Endothelial cell of umbilical vein (primary cell): ENCODE measurements around the gene CTNND2. TPM values are rescaled to one million over a fixed set of nuclear protein-coding genes. Genes with fewer than 3 reads are reported as not detected.

Source experiments
- BruUV-seq: library from RNA; stranded (reverse); fragments of 400-500 nt; replicated peaks from 2 replicates; lab custom pipeline; 2021; lab: Mats Ljungman, UMichigan
- CTCF ChIA-PET: fragments of 300-600, 350-600 bp; sonication (Branson Sonifier 250); formaldehyde crosslinking; loops from one replicate; lab custom pipeline; 2021; ENCODE audit warnings: antibody characterized with exemption, inconsistent platforms; lab: Charles Lee
- POLR2A ChIA-PET: fragments of 300-600, 350-600 bp; sonication (Branson Sonifier 250); formaldehyde crosslinking; loops from one replicate; lab custom pipeline; 2021; ENCODE audit warnings: antibody characterized with exemption, inconsistent platforms; lab: Charles Lee
- DNase-seq: peaks from one replicate; pipeline ENCODE4 v3.0.0-alpha.2; 2011; ENCODE audit warnings: low read depth, low spot score
- FAIRE-seq: peaks from 2 replicates; lab custom pipeline; 2011; peaks lifted over from hg19 to GRCh38; lab: Jason Lieb, UNC
- H2AFZ ChIP-seq: 2 replicates; pipeline ENCODE4 v1.6.0; 2012; ENCODE audit warnings: low read depth, low read length, control low read depth, inconsistent platforms
- H3K27ac ChIP-seq: 2 replicates; pipeline ENCODE4 v1.5.1; 2011; ENCODE audit warnings: low read depth, mild to moderate bottlenecking, control low read depth, low read length, moderate library complexity; ENCODE audit not compliant: insufficient read depth
- H3K27me3 ChIP-seq, 2 experiments: 2 replicates each; pipeline versions ENCODE4 v1.6.0 to v1.6.1; 2011; ENCODE audit warnings: low read length in 2 of 2, mixed read lengths in 1 of 2; ENCODE audit not compliant: control insufficient read depth in 2 of 2, insufficient read depth in 2 of 2
- H3K36me3 ChIP-seq, 2 experiments: 2 replicates in 1 of 2; 3 replicates in 1 of 2; pipeline ENCODE4 v1.5.1; 2011; ENCODE audit warnings: low read length in 2 of 2, mild to moderate bottlenecking in 1 of 2, moderate library complexity in 1 of 2; ENCODE audit not compliant: control insufficient read depth in 2 of 2, insufficient read depth in 2 of 2; ENCODE audit errors: extremely low read depth in 1 of 2
- H3K4me1 ChIP-seq: 3 replicates; pipeline ENCODE4 v1.5.1; 2011; ENCODE audit warnings: mild to moderate bottlenecking, low read length; ENCODE audit not compliant: control insufficient read depth, insufficient read depth; ENCODE audit errors: extremely low read depth
- H3K4me2 ChIP-seq: 2 replicates; pipeline ENCODE4 v1.6.1; 2011; ENCODE audit warnings: low read length, control low read depth, mixed read lengths; ENCODE audit not compliant: insufficient read depth
- H3K4me3 ChIP-seq, 3 experiments: fragments of 200-600 bp in 1 of 3; sonication (generic), shearing (Covaris generic) in 1 of 3; replicated peaks in 1 of 3; 2 replicates each; pipeline ENCODE4 v1.5.1; 2011 to 2016; ENCODE audit warnings: control low read depth in 3 of 3, low read length in 3 of 3, mild to moderate bottlenecking in 2 of 3, inconsistent platforms in 1 of 3, low read depth in 1 of 3, moderate library complexity in 1 of 3; ENCODE audit not compliant: insufficient read depth in 1 of 3
- H3K79me2 ChIP-seq: 2 replicates; pipeline ENCODE4 v1.6.0; 2012; ENCODE audit warnings: low read length, inconsistent platforms; ENCODE audit not compliant: control insufficient read depth, insufficient read depth
- H3K9ac ChIP-seq: replicated peaks from 2 replicates; pipeline ENCODE3; 2011; ENCODE audit warnings: low read length, control low read depth; ENCODE audit not compliant: insufficient read depth; ENCODE audit errors: extremely low read depth
- H3K9me1 ChIP-seq: replicated peaks from 3 replicates; pipeline ENCODE4 v1.6.0; 2011; ENCODE audit warnings: mild to moderate bottlenecking, low read length; ENCODE audit not compliant: control insufficient read depth, insufficient read depth; ENCODE audit errors: extremely low read depth
- H3K9me3 ChIP-seq: replicated peaks from 2 replicates; pipeline ENCODE4 v1.5.1; 2012; ENCODE audit warnings: low read length, inconsistent platforms; ENCODE audit not compliant: control insufficient read depth, insufficient read depth
- H4K20me1 ChIP-seq: replicated peaks from 2 replicates; pipeline ENCODE3; 2011; ENCODE audit warnings: mild to moderate bottlenecking, low read length; ENCODE audit not compliant: control insufficient read depth, insufficient read depth; ENCODE audit errors: extremely low read depth
- CTCF ChIP-seq, 2 donors: IDR thresholded peaks; 1 replicate in 1 of 2; 2 replicates in 1 of 2; pipeline ENCODE4 v1.5.1; 2011; ENCODE audit warnings: low read length in 2 of 2, mild to moderate bottlenecking in 2 of 2, moderate library complexity in 2 of 2, control low read depth in 1 of 2, inconsistent platforms in 1 of 2, low read depth in 1 of 2; ENCODE audit not compliant: insufficient read depth in 1 of 2; ENCODE audit errors: extremely low read depth in 1 of 2
- EZH2 ChIP-seq: IDR thresholded peaks from 2 replicates; pipeline ENCODE4 v1.6.1; 2012; ENCODE audit warnings: borderline replicate concordance, low read depth, mild to moderate bottlenecking, moderate library complexity, low read length, inconsistent platforms; ENCODE audit not compliant: severe bottlenecking
- FOS ChIP-seq: IDR thresholded peaks from 2 replicates; pipeline ENCODE4 v1.6.1; 2011; ENCODE audit warnings: mild to moderate bottlenecking, low read length, moderate library complexity, borderline replicate concordance; ENCODE audit not compliant: insufficient read depth
- GATA2 ChIP-seq: IDR thresholded peaks from 2 replicates; pipeline ENCODE4 v1.7.0; 2011; ENCODE audit warnings: low read depth, mild to moderate bottlenecking, moderate library complexity, mixed read lengths, low read length; ENCODE audit not compliant: insufficient read length, insufficient read depth
- JUN ChIP-seq: IDR thresholded peaks from 2 replicates; pipeline ENCODE4 v1.6.1; 2011; ENCODE audit warnings: borderline replicate concordance, low read depth; ENCODE audit not compliant: insufficient read length, insufficient read depth
- MAX ChIP-seq: IDR thresholded peaks from 2 replicates; pipeline ENCODE4 v1.6.1; 2011; ENCODE audit not compliant: insufficient read depth, insufficient read length
- MYC ChIP-seq: IDR thresholded peaks from one replicate; pipeline ENCODE4 v1.6.1; 2011; ENCODE audit warnings: mild to moderate bottlenecking, low read depth, low read length
- POLR2A ChIP-seq: IDR thresholded peaks from 2 replicates; pipeline ENCODE4 v1.6.1; 2012; ENCODE audit warnings: low read depth, mild to moderate bottlenecking, control low read depth, low read length
- POLR2AphosphoS5 ChIP-seq: IDR thresholded peaks from 2 replicates; pipeline ENCODE4 v1.6.1; 2012; ENCODE audit warnings: low read depth, mild to moderate bottlenecking, control low read depth, low read length, moderate library complexity; ENCODE audit not compliant: insufficient read depth
- dilution Hi-C: fragments of 300-500 bp; cut with MboI; formaldehyde crosslinking; loops from one replicate; pipeline ENCODE4 v1.15.0; 2019; ENCODE audit warnings: low sequenced_read_pairs; ENCODE audit not compliant: extremely low pct_ligation_motif_present
- intact Hi-C: fragments of 100-400 bp; cut with micrococcal nuclease; formaldehyde crosslinking; loops from one replicate; pipeline ENCODE4 v1.10.0; 2022
- polyA plus RNA-seq, 4 experiments: library from polyadenylated mRNA; depleted of rRNA in 3 of 4; stranded (reverse) in 3 of 4; unstranded in 1 of 4; fragments of >200 nt; gene quantifications; 2 replicates each; pipeline versions ENCODE4 v1.2.1 to v1.2.3, GENCODE V29; 2011 to 2012; ENCODE audit warnings: missing spikeins in 1 of 4
- total RNA-seq: library from RNA; stranded (reverse); gene quantifications from 2 replicates; pipeline ENCODE4 v1.2.3, GENCODE V29; 2021

CTNND2 gene
- total and polyA plus RNA-seq, 2 donors (not counting 3 experiments of a cell fraction or from before 2014, with no cell fraction given): not detected

GRCh38 chr5:11301171-11301570, 603.1 kb downstream of the CTNND2 start:
- no peak overlapping the region for H3K27ac ChIP-seq
- H3K9me3 ChIP-seq: no peaks in the 10 kb centered on the region
- TF ChIP-seq POLR2A (no peak), GATA2 (no peak), JUN (no peak), EZH2 (no peak), POLR2AphosphoS5 (no peak), FOS (no peak), MAX (no peak), MYC (no peak), CTCF (IDR thresholded peaks at IDR 0.05; ENCODE audit: extremely low read depth in 1 of 2, insufficient read depth in 1 of 2, low read depth in 1 of 2, low read length in 2 of 2) (no peak)
- H3K4me3 ChIP-seq: no peak overlapping the region
- FAIRE-seq (no peak), DNase-seq (no peak)
- no peak overlapping the region for H3K4me2 ChIP-seq
- H3K4me1 ChIP-seq: no peaks in the 10 kb centered on the region
- BruUV-seq: no TSS peak
- H2AFZ ChIP-seq: no peak overlapping the region
- H3K9ac ChIP-seq: no peak overlapping the region
- dilution Hi-C loops: no loop called here
- H4K20me1 ChIP-seq: no peaks in the 10 kb centered on the region
- no peaks in the 10 kb centered on the region for H3K9me1 ChIP-seq
- POLR2A ChIA-PET: no interaction called here
- intact Hi-C loops: no loop called here
- no peaks in the 10 kb centered on the region for H3K36me3 ChIP-seq
- CTCF ChIA-PET: no interaction called here
- no peaks in the 10 kb centered on the region for H3K79me2 ChIP-seq
- H3K27me3 ChIP-seq: no peaks in the 10 kb centered on the region
